Ovary (tissue), 9 donors: Measurements from ENCODE around the gene HSF5. TPM values are rescaled to one million over a fixed set of nuclear protein-coding genes. Genes with fewer than 3 reads are reported as not detected.

ENCODE experiments used
- DNase-seq, 5 donors: peaks; one replicate each; pipeline ENCODE4 v3.0.0-alpha.2; 2019 to 2020
- H3K27ac ChIP-seq, 2 donors: fragments of 200-600 bp; one replicate each; pipeline versions ENCODE4 v1.5.1 to v1.8.0; 2019 to 2022
- H3K27me3 ChIP-seq: fragments of 200-600 bp; one replicate; pipeline ENCODE4 v1.8.0; 2022
- H3K36me3 ChIP-seq: fragments of 200-600 bp; sonication (generic); one replicate; pipeline ENCODE4 v1.5.1; 2019
- H3K4me1 ChIP-seq: one replicate; pipeline ENCODE4 v1.8.1; 2013; ENCODE audit warnings: mild to moderate bottlenecking, moderate library complexity; ENCODE audit not compliant: insufficient read depth
- H3K4me3 ChIP-seq: fragments of 200-600 bp; sonication (generic); one replicate; pipeline ENCODE4 v1.5.1; 2017
- H3K9me3 ChIP-seq, 2 donors: fragments of 200-600 bp in 1 of 2; sonication (generic) in 1 of 2; one replicate each; pipeline versions ENCODE4 v1.5.1 to v1.8.1; 2013 to 2019; ENCODE audit warnings: mild to moderate bottlenecking in 1 of 2, moderate library complexity in 1 of 2
- EP300 ChIP-seq: sonication (generic); formaldehyde crosslinking; IDR thresholded peaks from one replicate; pipeline ENCODE4 v1.6.1; 2017; ENCODE audit warnings: antibody characterized with exemption
- POLR2A ChIP-seq: fragments of 450-650 bp; IDR thresholded peaks from one replicate; pipeline ENCODE4 v1.6.1; 2017; ENCODE audit warnings: antibody characterized with exemption, mild to moderate bottlenecking, moderate library complexity
- WGBS, 3 donors: extraction: QIAGEN DNeasy Blood & Tissue Kit in 1 of 3; methylation state at CpG; one replicate each; pipeline versions ENCODE4 v1.1.5 to v1.1.7; 2013 to 2017; 5-methylcytosine and 5-hydroxymethylcytosine counted together
- intact Hi-C, 4 donors: fragments of 100-400 bp; cut with DNase I; formaldehyde crosslinking; loops; one replicate each; pipeline versions ENCODE4 v1.11.0 to v1.15.1; 2022 to 2023
- polyA plus RNA-seq, 2 donors: library from polyadenylated mRNA; stranded (reverse); fragments of 200-250 nt in 1 of 2; fragments of 350-450 nt in 1 of 2; fragmentation: Illumina TruSeq in 1 of 2; extraction: RNeasy Lipid Tissue Mini Kit (QIAGEN cat#74804) in 1 of 2; gene quantifications; one replicate each; pipeline ENCODE4 v1.2.3, GENCODE V29; 2013 to 2014
- total RNA-seq, 7 donors: library from RNA; depleted of rRNA in 2 of 7; stranded (reverse); fragments of >200 nt in 2 of 7; fragmentation: NEBNext Ultra II Directional in 3 of 7; extraction: Animal tissue kit (Norgen Biotek cat#: 25700) in 3 of 7; gene quantifications; one replicate each; pipeline versions ENCODE4 v1.1.0 to v1.2.4, GENCODE V29; 2016 to 2023
- TF ChIP-seq, protein P1 (sequence below), 3 donors: fragments of 450-650 bp in 2 of 3; fragments of 200-600 bp in 1 of 3; IDR thresholded peaks; one replicate each; pipeline versions ENCODE4 v1.5.1 to v1.8.0; 2016 to 2022; ENCODE audit warnings: antibody characterized with exemption in 3 of 3, mild to moderate bottlenecking in 1 of 3
- donor health status: DM: no; HTN: no; CAD: no; lungs with moderate emphysema.
- donor health status: DM: no; HTN: no; CAD: no.
- donor health status: Bipolar disorder and iron deficiency.
- donor health status: DM: yes; HTN: yes; CAD: no.
- donor health status: DM: no; HTN: no; CAD: no.
- donor health status: DM: yes; HTN: yes; CAD: no.

HSF5 gene
- total and polyA plus RNA-seq, 9 donors = 0.05 TPM; not detected in 7

DNA sequence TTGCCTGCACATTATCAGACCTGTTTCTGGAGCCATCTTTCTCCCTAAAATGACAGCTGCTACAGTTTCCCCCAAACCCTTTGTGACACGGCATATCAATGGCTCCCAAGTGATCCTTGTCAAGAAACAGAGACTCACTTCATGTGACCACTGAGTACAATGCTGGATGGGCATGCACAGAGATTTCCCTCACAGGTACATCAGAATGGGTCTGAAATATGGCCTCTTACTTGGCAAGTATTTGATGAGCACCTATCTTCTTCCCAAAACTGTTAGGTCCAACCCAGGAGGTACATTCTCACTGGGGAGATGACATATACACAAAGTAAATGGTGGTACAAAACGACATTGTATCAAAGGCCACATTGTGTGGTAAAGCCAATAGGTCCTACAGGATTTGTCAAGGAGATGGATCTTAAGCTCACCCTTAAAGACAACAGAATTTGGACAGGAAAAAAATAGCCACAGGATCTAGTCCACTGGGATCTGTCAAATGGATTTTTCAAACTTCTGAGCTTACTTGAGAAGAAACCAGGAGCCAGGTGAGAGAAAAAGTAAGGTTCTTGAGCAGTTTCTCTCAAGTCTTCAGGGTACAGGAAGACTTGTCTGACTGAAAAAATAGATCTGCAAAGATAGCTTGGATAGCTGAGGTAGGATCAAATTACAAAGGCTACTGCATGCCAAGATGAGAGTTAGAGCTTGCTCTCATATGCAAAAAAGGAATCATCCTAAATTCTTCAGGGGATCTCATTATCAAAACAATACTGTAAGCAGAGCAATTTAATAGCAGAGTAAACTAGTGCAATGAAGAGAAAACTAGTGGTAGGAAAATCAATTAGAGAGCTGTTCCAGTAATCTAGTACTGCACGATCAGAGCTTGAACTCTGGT lies 99.7 kb downstream of the HSF5 start:
- intact Hi-C loops = no loop called here
- Histone ChIP-seq H3K9me3 (no peaks in the 10 kb centered on the region), H3K4me1 (no peaks in the 10 kb centered on the region), H3K27me3 (no peaks in the 10 kb centered on the region), H3K27ac (no peak overlapping the region), H3K4me3 (no peak overlapping the region), H3K36me3 (no peaks in the 10 kb centered on the region)
- WGBS, 3 donors = 60 to 67% (median 65%) methylated on average over 3 of the region's 3 CpGs
- no peak for DNase-seq
- TF ChIP-seq EP300 = no peak
- TF ChIP-seq POLR2A = no peak
- TF ChIP-seq, protein P1, sequence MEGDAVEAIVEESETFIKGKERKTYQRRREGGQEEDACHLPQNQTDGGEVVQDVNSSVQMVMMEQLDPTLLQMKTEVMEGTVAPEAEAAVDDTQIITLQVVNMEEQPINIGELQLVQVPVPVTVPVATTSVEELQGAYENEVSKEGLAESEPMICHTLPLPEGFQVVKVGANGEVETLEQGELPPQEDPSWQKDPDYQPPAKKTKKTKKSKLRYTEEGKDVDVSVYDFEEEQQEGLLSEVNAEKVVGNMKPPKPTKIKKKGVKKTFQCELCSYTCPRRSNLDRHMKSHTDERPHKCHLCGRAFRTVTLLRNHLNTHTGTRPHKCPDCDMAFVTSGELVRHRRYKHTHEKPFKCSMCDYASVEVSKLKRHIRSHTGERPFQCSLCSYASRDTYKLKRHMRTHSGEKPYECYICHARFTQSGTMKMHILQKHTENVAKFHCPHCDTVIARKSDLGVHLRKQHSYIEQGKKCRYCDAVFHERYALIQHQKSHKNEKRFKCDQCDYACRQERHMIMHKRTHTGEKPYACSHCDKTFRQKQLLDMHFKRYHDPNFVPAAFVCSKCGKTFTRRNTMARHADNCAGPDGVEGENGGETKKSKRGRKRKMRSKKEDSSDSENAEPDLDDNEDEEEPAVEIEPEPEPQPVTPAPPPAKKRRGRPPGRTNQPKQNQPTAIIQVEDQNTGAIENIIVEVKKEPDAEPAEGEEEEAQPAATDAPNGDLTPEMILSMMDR (IDR thresholded peaks at IDR 0.05) = no peak

DNA sequence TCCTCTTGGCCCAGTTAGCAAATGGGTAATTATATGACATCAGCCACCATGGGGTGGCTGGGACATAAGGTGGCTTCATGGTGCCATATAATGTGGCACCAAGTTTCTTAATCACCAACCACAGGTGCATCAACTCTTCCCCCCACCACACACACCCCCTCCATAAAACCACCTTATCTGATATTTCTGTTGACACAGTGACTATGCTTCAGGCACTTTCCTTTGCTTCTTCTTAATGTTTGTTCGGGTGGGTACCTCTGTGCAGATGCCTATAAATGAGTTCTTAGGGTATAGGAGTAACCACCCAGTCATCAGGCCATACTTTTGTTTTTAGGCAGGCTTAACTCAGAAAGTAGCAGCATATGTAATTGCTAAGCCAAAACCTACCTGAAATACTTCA lies 100.4 kb downstream of the HSF5 start:
- Histone ChIP-seq H3K4me1 (no peaks in the 10 kb centered on the region), H3K36me3 (no peaks in the 10 kb centered on the region), H3K9me3 (no peaks in the 10 kb centered on the region), H3K27me3 (no peaks in the 10 kb centered on the region), H3K4me3 (no peak overlapping the region), H3K27ac (no peak overlapping the region)
- no peak for DNase-seq
- no peak for TF ChIP-seq EP300
- TF ChIP-seq, protein P1 (IDR thresholded peaks at IDR 0.05) = no peak
- no peak for TF ChIP-seq POLR2A
- intact Hi-C loops = no loop called here
- WGBS, 3 donors = 81 to 94% (median 89%) methylated on average over 1 of the region's 1 CpG

DNA sequence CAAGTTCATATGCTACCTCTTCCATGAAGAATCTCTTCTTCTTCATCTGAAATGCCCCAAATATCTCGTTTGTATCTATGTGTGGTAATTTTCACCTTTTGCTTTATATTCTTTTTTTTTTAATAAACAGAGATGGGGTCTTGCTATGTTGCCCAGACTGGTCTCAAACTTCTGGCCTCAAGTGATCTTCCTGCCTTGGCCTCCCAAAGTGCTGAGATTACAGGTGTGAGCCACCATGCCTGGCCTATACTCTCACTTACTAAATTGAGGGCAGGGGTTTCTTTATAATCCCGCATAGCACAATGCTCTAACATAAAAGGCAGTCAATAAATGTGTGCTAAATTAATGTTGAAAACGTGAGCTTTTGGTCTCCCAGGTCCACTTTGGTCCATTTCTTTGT lies 101.5 kb downstream of the HSF5 start:
- H3K27me3 ChIP-seq = no peaks in the 10 kb centered on the region
- H3K36me3 ChIP-seq = no peaks in the 10 kb centered on the region
- WGBS, 3 donors = 77 to 82% (median 80%) methylated on average over 3 of the region's 3 CpGs
- intact Hi-C loops = no loop called here
- no peak for DNase-seq
- H3K27ac ChIP-seq = no peak overlapping the region
- no peak overlapping the region for H3K4me3 ChIP-seq
- TF ChIP-seq POLR2A (no peak), EP300 (no peak)
- TF ChIP-seq, protein P1 (IDR thresholded peaks at IDR 0.05) = no peak
- no peaks in the 10 kb centered on the region for H3K9me3 ChIP-seq
- no peaks in the 10 kb centered on the region for H3K4me1 ChIP-seq

GRCh38 chr17:58385359-58385899 lies 102.8 kb downstream of the HSF5 start:
- H3K4me1 ChIP-seq = no peaks in the 10 kb centered on the region
- H3K4me3 ChIP-seq = no peak overlapping the region
- no peaks in the 10 kb centered on the region for H3K36me3 ChIP-seq
- H3K27me3 ChIP-seq = no peaks in the 10 kb centered on the region
- 66 to 77% (median 69%) methylated on average over 4 of the region's 4 CpGs for WGBS, 3 donors
- H3K9me3 ChIP-seq = no peaks in the 10 kb centered on the region
- H3K27ac ChIP-seq = no peak overlapping the region
- intact Hi-C loops = no loop called here
- no peak for DNase-seq
- TF ChIP-seq, protein P1 (IDR thresholded peaks at IDR 0.05) = no peak
- TF ChIP-seq POLR2A (no peak), EP300 (no peak)
